WTC11 (cell line): ENCODE measurements around the gene DHRSX.

Source experiments
- CTCF ChIP-seq: fragments of 200-600 bp; IDR thresholded peaks from 2 replicates; pipeline ENCODE4 v1.8.0; 2022; ENCODE audit warnings: antibody characterized with exemption
- PRDM15 ChIP-seq: sonication (generic); formaldehyde crosslinking; IDR thresholded peaks from 2 replicates; pipeline ENCODE4 v1.8.0; 2022; ENCODE audit warnings: missing genetic modification reagents

GRCh38 chrX:2425286-2426071, 75.3 kb downstream of the DHRSX start:
- TF ChIP-seq CTCF (no peak), PRDM15 (no peak)
